ENCODE data around the gene ADAMTS13. TPM values are rescaled to one million over a fixed set of nuclear protein-coding genes. Genes with fewer than 3 reads are reported as not detected.
A peak's percentile ranks its signal among the peaks of the same experiment; 100 is the strongest.

Gene ADAMTS13
- total and polyA plus RNA-seq, 9 of the 15 experiments (the other 6 are each of a cell fraction or from before 2014, with no cell fraction given), result 0.03 to 0.20 (median 0.04) TPM; not detected in 4

DNA sequence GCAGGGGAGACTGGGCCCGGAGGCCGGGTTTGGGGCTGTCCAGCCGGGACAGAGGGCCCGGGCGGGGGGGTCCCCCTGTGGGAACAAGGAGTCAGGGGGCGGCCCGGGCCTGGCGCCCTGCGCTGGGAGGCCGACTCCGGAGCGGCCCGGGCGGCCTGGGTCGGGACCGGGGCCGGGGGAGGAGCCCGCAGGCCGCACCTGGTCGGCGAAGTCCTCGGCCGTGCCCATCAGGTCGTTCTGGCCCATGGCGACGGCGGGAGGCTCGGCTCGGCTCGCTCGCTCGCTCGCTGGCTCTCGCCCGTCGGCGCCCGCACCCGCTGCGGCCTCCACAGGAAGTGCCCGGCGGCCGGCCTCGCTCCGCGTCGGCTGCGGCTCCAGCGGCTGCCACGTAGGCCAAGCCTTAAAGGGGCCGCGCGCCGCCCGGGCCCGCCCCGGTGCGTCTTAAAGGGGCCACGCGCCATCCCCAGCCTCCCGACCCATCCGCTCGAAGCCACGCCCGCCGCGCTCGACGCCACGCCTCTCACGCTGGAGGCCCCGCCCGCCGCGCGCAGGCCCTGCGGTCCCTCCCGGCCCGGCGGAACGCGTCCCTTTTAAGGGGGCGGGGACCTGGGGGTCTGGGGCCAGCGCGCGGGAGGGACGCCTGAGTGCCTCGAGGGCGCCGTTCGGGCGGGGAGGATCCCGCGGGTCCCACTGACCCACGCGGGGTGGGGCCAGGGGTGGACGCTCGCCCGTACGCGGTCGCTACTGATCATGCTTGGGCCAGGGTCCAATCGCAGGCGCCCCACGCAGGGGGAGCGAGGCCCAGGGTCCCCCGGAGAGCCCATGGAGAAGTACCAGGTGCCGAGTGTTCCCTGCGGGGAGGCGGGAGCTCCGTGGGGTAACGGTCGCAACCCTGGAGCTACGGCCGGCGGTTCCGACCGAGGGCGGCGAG is 46.2 kb upstream of the ADAMTS13 start, which contains the start of the genes STKLD1 and SURF4 (continued):
- TF ChIP-seq NR4A1 (CRISPR knock-in tag; IDR thresholded peaks at IDR 0.05), result no peak
- no peak for TF ChIP-seq NR4A1 (tag; IDR thresholded peaks at IDR 0.05)
- TF ChIP-seq, protein P1, sequence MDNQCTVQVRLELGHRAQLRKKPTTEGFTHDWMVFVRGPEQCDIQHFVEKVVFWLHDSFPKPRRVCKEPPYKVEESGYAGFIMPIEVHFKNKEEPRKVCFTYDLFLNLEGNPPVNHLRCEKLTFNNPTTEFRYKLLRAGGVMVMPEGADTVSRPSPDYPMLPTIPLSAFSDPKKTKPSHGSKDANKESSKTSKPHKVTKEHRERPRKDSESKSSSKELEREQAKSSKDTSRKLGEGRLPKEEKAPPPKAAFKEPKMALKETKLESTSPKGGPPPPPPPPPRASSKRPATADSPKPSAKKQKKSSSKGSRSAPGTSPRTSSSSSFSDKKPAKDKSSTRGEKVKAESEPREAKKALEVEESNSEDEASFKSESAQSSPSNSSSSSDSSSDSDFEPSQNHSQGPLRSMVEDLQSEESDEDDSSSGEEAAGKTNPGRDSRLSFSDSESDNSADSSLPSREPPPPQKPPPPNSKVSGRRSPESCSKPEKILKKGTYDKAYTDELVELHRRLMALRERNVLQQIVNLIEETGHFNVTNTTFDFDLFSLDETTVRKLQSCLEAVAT (IDR thresholded peaks at IDR 0.05), result no peak
- TF ChIP-seq ESRRA (IDR thresholded peaks at IDR 0.05; ENCODE audit: borderline replicate concordance, low read depth), result peak; percentile 39; the same call in 1 of the 2 replicates
- TF ChIP-seq, protein P2, sequence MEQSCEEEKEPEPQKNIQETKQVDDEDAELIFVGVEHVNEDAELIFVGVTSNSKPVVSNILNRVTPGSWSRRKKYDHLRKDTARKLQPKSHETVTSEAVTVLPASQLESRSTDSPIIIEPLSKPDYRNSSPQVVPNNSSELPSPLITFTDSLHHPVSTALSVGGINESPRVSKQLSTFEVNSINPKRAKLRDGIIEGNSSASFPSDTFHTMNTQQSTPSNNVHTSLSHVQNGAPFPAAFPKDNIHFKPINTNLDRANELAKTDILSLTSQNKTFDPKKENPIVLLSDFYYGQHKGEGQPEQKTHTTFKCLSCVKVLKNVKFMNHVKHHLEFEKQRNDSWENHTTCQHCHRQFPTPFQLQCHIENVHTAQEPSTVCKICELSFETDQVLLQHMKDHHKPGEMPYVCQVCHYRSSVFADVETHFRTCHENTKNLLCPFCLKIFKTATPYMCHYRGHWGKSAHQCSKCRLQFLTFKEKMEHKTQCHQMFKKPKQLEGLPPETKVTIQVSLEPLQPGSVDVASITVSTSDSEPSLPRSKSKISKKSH (CRISPR knock-in tag; IDR thresholded peaks at IDR 0.05), result no peak
- no peak for TF ChIP-seq LARP7 (IDR thresholded peaks at IDR 0.05)
- TF ChIP-seq TCFL5 (CRISPR knock-in tag; conservative IDR thresholded peaks at IDR 0.05), result no peak
- TF ChIP-seq, protein P3, sequence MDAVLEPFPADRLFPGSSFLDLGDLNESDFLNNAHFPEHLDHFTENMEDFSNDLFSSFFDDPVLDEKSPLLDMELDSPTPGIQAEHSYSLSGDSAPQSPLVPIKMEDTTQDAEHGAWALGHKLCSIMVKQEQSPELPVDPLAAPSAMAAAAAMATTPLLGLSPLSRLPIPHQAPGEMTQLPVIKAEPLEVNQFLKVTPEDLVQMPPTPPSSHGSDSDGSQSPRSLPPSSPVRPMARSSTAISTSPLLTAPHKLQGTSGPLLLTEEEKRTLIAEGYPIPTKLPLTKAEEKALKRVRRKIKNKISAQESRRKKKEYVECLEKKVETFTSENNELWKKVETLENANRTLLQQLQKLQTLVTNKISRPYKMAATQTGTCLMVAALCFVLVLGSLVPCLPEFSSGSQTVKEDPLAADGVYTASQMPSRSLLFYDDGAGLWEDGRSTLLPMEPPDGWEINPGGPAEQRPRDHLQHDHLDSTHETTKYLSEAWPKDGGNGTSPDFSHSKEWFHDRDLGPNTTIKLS (IDR thresholded peaks at IDR 0.05; ENCODE audit: borderline replicate concordance, low read depth), result peak; percentile 100
- no peak for TF ChIP-seq CBFA2T2 (conservative IDR thresholded peaks at IDR 0.05)
- no peak for TF ChIP-seq CHCHD3 (CRISPR knock-in tag; IDR thresholded peaks at IDR 0.05)
- no peak for TF ChIP-seq BRD4 (IDR thresholded peaks at IDR 0.05)
- TF ChIP-seq ZKSCAN1 (IDR thresholded peaks at IDR 0.05; ENCODE audit: low read depth, low read length), result no peak
- no peak for TF ChIP-seq HEY1 (CRISPR knock-in tag; IDR thresholded peaks at IDR 0.05; ENCODE audit: borderline replicate concordance)
- no peak for TF ChIP-seq HDGF (IDR thresholded peaks at IDR 0.05)
- peak in 1 of 2 experiments; percentile 45; a peak in 1 of 4 replicates for TF ChIP-seq RCOR1 (IDR thresholded peaks at IDR 0.05; ENCODE audit: borderline replicate concordance in 1 of 2, low read depth in 2 of 2, low read length in 2 of 2)
- TF ChIP-seq, protein P4, sequence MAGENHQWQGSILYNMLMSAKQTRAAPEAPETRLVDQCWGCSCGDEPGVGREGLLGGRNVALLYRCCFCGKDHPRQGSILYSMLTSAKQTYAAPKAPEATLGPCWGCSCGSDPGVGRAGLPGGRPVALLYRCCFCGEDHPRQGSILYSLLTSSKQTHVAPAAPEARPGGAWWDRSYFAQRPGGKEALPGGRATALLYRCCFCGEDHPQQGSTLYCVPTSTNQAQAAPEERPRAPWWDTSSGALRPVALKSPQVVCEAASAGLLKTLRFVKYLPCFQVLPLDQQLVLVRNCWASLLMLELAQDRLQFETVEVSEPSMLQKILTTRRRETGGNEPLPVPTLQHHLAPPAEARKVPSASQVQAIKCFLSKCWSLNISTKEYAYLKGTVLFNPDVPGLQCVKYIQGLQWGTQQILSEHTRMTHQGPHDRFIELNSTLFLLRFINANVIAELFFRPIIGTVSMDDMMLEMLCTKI (IDR thresholded peaks at IDR 0.05; ENCODE audit: partially characterized antibody), result no peak
- no peak; the same call in 1 of the 2 replicates for TF ChIP-seq ZNF175 (CRISPR knock-in tag; IDR thresholded peaks at IDR 0.05; ENCODE audit: low read depth)
- no peak for TF ChIP-seq ETV6 (IDR thresholded peaks at IDR 0.05; ENCODE audit: borderline replicate concordance in 1 of 2, low read depth in 2 of 2, low read length in 1 of 2)
- peak; percentile 82; the same call in 1 of the 2 replicates for TF ChIP-seq ETV6 (CRISPR knock-in tag; IDR thresholded peaks at IDR 0.05; ENCODE audit: borderline replicate concordance)
- TF ChIP-seq, protein P5, sequence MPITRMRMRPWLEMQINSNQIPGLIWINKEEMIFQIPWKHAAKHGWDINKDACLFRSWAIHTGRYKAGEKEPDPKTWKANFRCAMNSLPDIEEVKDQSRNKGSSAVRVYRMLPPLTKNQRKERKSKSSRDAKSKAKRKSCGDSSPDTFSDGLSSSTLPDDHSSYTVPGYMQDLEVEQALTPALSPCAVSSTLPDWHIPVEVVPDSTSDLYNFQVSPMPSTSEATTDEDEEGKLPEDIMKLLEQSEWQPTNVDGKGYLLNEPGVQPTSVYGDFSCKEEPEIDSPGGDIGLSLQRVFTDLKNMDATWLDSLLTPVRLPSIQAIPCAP (CRISPR knock-in tag; IDR thresholded peaks at IDR 0.05; ENCODE audit: borderline replicate concordance), result peak; percentile 68; the same call in 1 of the 2 replicates
- TF ChIP-seq ZNF583 (CRISPR knock-in tag; IDR thresholded peaks at IDR 0.05), result no peak
